Keratinocyte (primary cell): Measurements from ENCODE around the gene SLX4IP. TPM values are rescaled to one million over a fixed set of nuclear protein-coding genes. Genes with fewer than 3 reads are reported as not detected.

Source experiments
- DNase-seq: peaks from one replicate; pipeline ENCODE4 v3.0.0-alpha.2; 2011; ENCODE audit warnings: low read depth, missing footprints, low spot score
- FAIRE-seq: peaks from 2 replicates; lab custom pipeline; 2011; peaks lifted over from hg19 to GRCh38; lab: Jason Lieb, UNC
- H2AFZ ChIP-seq: 2 replicates; pipeline ENCODE4 v1.6.0; 2012; ENCODE audit warnings: low read length, control low read depth, inconsistent platforms; ENCODE audit not compliant: control insufficient read depth
- H3K27ac ChIP-seq: 2 replicates; pipeline ENCODE4 v1.5.1; 2011; ENCODE audit warnings: low read length; ENCODE audit not compliant: control insufficient read depth, insufficient read depth
- H3K27me3 ChIP-seq: 3 replicates; pipeline ENCODE4 v1.6.0; 2011; ENCODE audit warnings: low read length; ENCODE audit not compliant: control insufficient read depth, insufficient read depth; ENCODE audit errors: extremely low read depth
- H3K36me3 ChIP-seq, 2 experiments: 2 replicates in 1 of 2; 3 replicates in 1 of 2; pipeline ENCODE4 v1.5.1; 2011; ENCODE audit warnings: low read length in 2 of 2, mild to moderate bottlenecking in 1 of 2; ENCODE audit not compliant: control insufficient read depth in 2 of 2, insufficient read depth in 2 of 2; ENCODE audit errors: extremely low read depth in 1 of 2
- H3K4me1 ChIP-seq: 3 replicates; pipeline ENCODE4 v1.5.1; 2011; ENCODE audit warnings: low read length; ENCODE audit not compliant: control insufficient read depth, insufficient read depth; ENCODE audit errors: extremely low read depth
- H3K4me2 ChIP-seq: 3 replicates; pipeline ENCODE4 v1.6.0; 2011; ENCODE audit warnings: low read depth, low read length; ENCODE audit not compliant: control insufficient read depth, insufficient read depth; ENCODE audit errors: extremely low read depth
- H3K4me3 ChIP-seq, 3 experiments: fragments of 200-600 bp in 1 of 3; sonication (generic) in 1 of 3; 2 replicates in 2 of 3; 3 replicates in 1 of 3; pipeline ENCODE4 v1.5.1; 2011 to 2016; ENCODE audit warnings: low read length in 3 of 3, mild to moderate bottlenecking in 3 of 3, control low read depth in 2 of 3, inconsistent platforms in 1 of 3, low read depth in 1 of 3, mixed read lengths in 1 of 3, mixed run types in 1 of 3, moderate library complexity in 1 of 3; ENCODE audit not compliant: control insufficient read depth in 2 of 3, insufficient read depth in 2 of 3; ENCODE audit errors: extremely low read depth in 1 of 3
- H3K79me2 ChIP-seq: 2 replicates; pipeline ENCODE4 v1.6.0; 2012; ENCODE audit warnings: low read length; ENCODE audit not compliant: control insufficient read depth, insufficient read depth
- H3K9ac ChIP-seq: 3 replicates; pipeline ENCODE4 v1.6.0; 2011; ENCODE audit warnings: low read length; ENCODE audit not compliant: control insufficient read depth, insufficient read depth; ENCODE audit errors: extremely low read depth
- H3K9me1 ChIP-seq: 3 replicates; pipeline ENCODE4 v1.6.0; 2011; ENCODE audit warnings: low read length; ENCODE audit not compliant: control insufficient read depth, insufficient read depth; ENCODE audit errors: extremely low read depth
- H3K9me3 ChIP-seq: 2 replicates; pipeline ENCODE4 v1.5.1; 2012; ENCODE audit warnings: low read depth, low read length; ENCODE audit not compliant: control insufficient read depth
- H4K20me1 ChIP-seq: 3 replicates; pipeline ENCODE4 v1.6.0; 2011; ENCODE audit warnings: low read length; ENCODE audit not compliant: control insufficient read depth, insufficient read depth; ENCODE audit errors: extremely low read depth
- CTCF ChIP-seq, 3 experiments: IDR thresholded peaks in 1 of 3; conservative IDR thresholded peaks in 1 of 3; optimal IDR thresholded peaks in 1 of 3; 2 replicates in 2 of 3; 3 replicates in 1 of 3; pipeline versions ENCODE3 to v1.5.1; 2011; ENCODE audit warnings: low read length in 3 of 3, mild to moderate bottlenecking in 3 of 3, moderate library complexity in 2 of 3, control low read depth in 1 of 3, inconsistent platforms in 1 of 3; ENCODE audit not compliant: insufficient read depth in 2 of 3; ENCODE audit errors: extremely low read depth in 1 of 3
- EZH2 ChIP-seq: IDR thresholded peaks from one replicate; pipeline ENCODE4 v1.6.1; 2012; ENCODE audit warnings: inconsistent platforms, mild to moderate bottlenecking, low read length, moderate library complexity
- dilution Hi-C: fragments of 300-500 bp; cut with MboI; formaldehyde crosslinking; loops from one replicate; pipeline ENCODE4 v1.7.0; 2020; ENCODE audit warnings: low sequenced_read_pairs; ENCODE audit not compliant: extremely low pct_ligation_motif_present
- polyA plus RNA-seq, 5 experiments: library from polyadenylated mRNA; depleted of rRNA in 3 of 5; stranded (reverse) in 3 of 5; stranded (forward) in 1 of 5; unstranded in 1 of 5; fragments of >200 nt; gene quantifications; 1 replicate in 1 of 5; 2 replicates in 3 of 5; 3 replicates in 1 of 5; pipeline versions ENCODE4 v1.2.1 to v1.2.3, GENCODE V29; 2011 to 2012; ENCODE audit warnings: missing spikeins in 2 of 5, low read depth in 1 of 5, low replicate concordance in 1 of 5

SLX4IP gene
- polyA plus RNA-seq, 1 donor (not counting 4 experiments of a cell fraction or from before 2014, with no cell fraction given), result 3.0 TPM

- Histone ChIP-seq H3K4me2 (no peak overlapping the region), H3K4me1 (peaks cover 58% of the 10 kb centered on the region), H3K36me3 (peaks cover 54 to 90% of the 10 kb centered on the region in 2 experiments), H3K4me3 (no peak overlapping the region), H4K20me1 (peaks cover 47% of the 10 kb centered on the region), H3K9me1 (peaks cover 4% of the 10 kb centered on the region), H3K27me3 (no peaks in the 10 kb centered on the region), H3K9ac (peak overlapping the region; percentile 38), H3K9me3 (no peaks in the 10 kb centered on the region), H3K79me2 (peaks cover 93% of the 10 kb centered on the region), H3K27ac (peak overlapping the region; percentile 75), H2AFZ (no peak overlapping the region)
- DNase-seq (no peak), FAIRE-seq (no peak)
- dilution Hi-C loops, result no loop called here
- TF ChIP-seq CTCF (optimal IDR thresholded peaks at IDR 0.05 in 1 of 3, IDR thresholded peaks at IDR 0.05 in 1 of 3, conservative IDR thresholded peaks at IDR 0.05 in 1 of 3; ENCODE audit: extremely low read depth in 1 of 3, insufficient read depth in 2 of 3, low read length in 3 of 3) (no peak), EZH2 (no peak)
Measured at GRCh38 chr20:10652660-10653261, 217.7 kb downstream of the SLX4IP start.

GRCh38 chr20:10653599-10654249 lies 218.6 kb downstream of the SLX4IP start:
- TF ChIP-seq CTCF (optimal IDR thresholded peaks at IDR 0.05 in 1 of 3, IDR thresholded peaks at IDR 0.05 in 1 of 3, conservative IDR thresholded peaks at IDR 0.05 in 1 of 3; ENCODE audit: extremely low read depth in 1 of 3, insufficient read depth in 2 of 3, low read length in 3 of 3) (no peak), EZH2 (no peak)
- H3K4me2 ChIP-seq, result peak overlapping the region; percentile 53
- peak overlapping the region; percentile 75 for H3K27ac ChIP-seq

More at GRCh38 chr20:10653599-10654249, 218.6 kb downstream of the SLX4IP start:
- Histone ChIP-seq H3K4me1 (peaks cover 67% of the 10 kb centered on the region), H2AFZ (no peak overlapping the region), H3K9me1 (peaks cover 9% of the 10 kb centered on the region), H4K20me1 (peaks cover 52% of the 10 kb centered on the region), H3K27me3 (no peaks in the 10 kb centered on the region), H3K36me3 (peaks cover 52 to 89% of the 10 kb centered on the region in 2 experiments), H3K9ac (peak overlapping the region; percentile 57), H3K4me3 (peak overlapping the region in 1 of 3 experiments; percentile 11), H3K79me2 (peaks cover 95% of the 10 kb centered on the region), H3K9me3 (no peaks in the 10 kb centered on the region)
- no peak for DNase-seq
- no peak for FAIRE-seq
- dilution Hi-C loops, result no loop called here
